H9 (cell line): ENCODE data around the gene SPIN1. TPM values are rescaled to one million over a fixed set of nuclear protein-coding genes. Genes with fewer than 3 reads are reported as not detected.

Experiments
- DNase-seq: peaks from one replicate; pipeline ENCODE4 v3.0.0-alpha.2; 2017
- H2AFZ ChIP-seq: one replicate; pipeline ENCODE4 v1.6.1; 2013; ENCODE audit warnings: mild to moderate bottlenecking, low read length, control low read depth, moderate library complexity
- H2AK5ac ChIP-seq: 2 replicates; pipeline ENCODE4 v1.6.1; 2013; ENCODE audit warnings: low read length, control low read depth, mixed read lengths; ENCODE audit not compliant: insufficient read length
- H2BK120ac ChIP-seq: one replicate; pipeline ENCODE4 v1.6.1; 2013; ENCODE audit warnings: low read depth, mild to moderate bottlenecking, low read length, control low read depth, inconsistent platforms; ENCODE audit not compliant: poor library complexity, severe bottlenecking
- H2BK12ac ChIP-seq: 2 replicates; pipeline ENCODE4 v1.6.1; 2013; ENCODE audit warnings: low read length, control low read depth, mixed read lengths, low read depth; ENCODE audit not compliant: insufficient read length
- H2BK15ac ChIP-seq: 2 replicates; pipeline ENCODE4 v1.6.1; 2013; ENCODE audit warnings: low read depth, low read length, control low read depth
- H2BK20ac ChIP-seq: one replicate; pipeline ENCODE4 v1.6.1; 2013; ENCODE audit warnings: low read depth, mild to moderate bottlenecking, low read length, control low read depth, inconsistent platforms; ENCODE audit not compliant: poor library complexity, severe bottlenecking
- H2BK5ac ChIP-seq: 2 replicates; pipeline ENCODE4 v1.6.1; 2013; ENCODE audit warnings: low read length, control low read depth, mixed read lengths; ENCODE audit not compliant: insufficient read length
- H3K14ac ChIP-seq: 2 replicates; pipeline ENCODE4 v1.6.1; 2013; ENCODE audit warnings: low read length, control low read depth; ENCODE audit not compliant: insufficient read depth
- H3K18ac ChIP-seq: 2 replicates; pipeline ENCODE4 v1.6.1; 2013; ENCODE audit warnings: low read depth, mild to moderate bottlenecking, mixed read lengths, low read length, control low read depth; ENCODE audit not compliant: insufficient read length
- H3K23ac ChIP-seq: 2 replicates; pipeline ENCODE4 v1.6.1; 2013; ENCODE audit warnings: low read length, control low read depth, mixed read lengths, low read depth; ENCODE audit not compliant: insufficient read length
- H3K23me2 ChIP-seq: 2 replicates; pipeline ENCODE4 v1.6.1; 2013; ENCODE audit warnings: low read depth, mild to moderate bottlenecking, mixed read lengths, low read length, control low read depth; ENCODE audit not compliant: insufficient read length, poor library complexity, severe bottlenecking
- H3K27ac ChIP-seq: 2 replicates; pipeline ENCODE4 v1.5.1; 2013; ENCODE audit warnings: low read length, control low read depth, mixed read lengths, low read depth; ENCODE audit not compliant: insufficient read length
- H3K27me3 ChIP-seq: 2 replicates; pipeline ENCODE4 v1.6.1; 2013; ENCODE audit warnings: low read length, control low read depth, inconsistent platforms; ENCODE audit not compliant: insufficient read depth
- H3K4ac ChIP-seq: 2 replicates; pipeline ENCODE4 v1.6.1; 2013; ENCODE audit warnings: low read depth, mild to moderate bottlenecking, control low read depth, inconsistent platforms, low read length, moderate library complexity
- H3K4me1 ChIP-seq: 2 replicates; pipeline ENCODE4 v1.6.1; 2013; ENCODE audit warnings: low read length, control low read depth, inconsistent platforms; ENCODE audit not compliant: insufficient read depth
- H3K4me2 ChIP-seq: 2 replicates; pipeline ENCODE4 v1.6.1; 2013; ENCODE audit warnings: low read length, control low read depth, mixed read lengths; ENCODE audit not compliant: insufficient read length, insufficient read depth
- H3K56ac ChIP-seq: 2 replicates; pipeline ENCODE4 v1.6.1; 2013; ENCODE audit warnings: low read depth, mild to moderate bottlenecking, mixed read lengths, low read length, control low read depth; ENCODE audit not compliant: insufficient read length
- H3K79me1 ChIP-seq: 2 replicates; pipeline ENCODE4 v1.6.1; 2013; ENCODE audit warnings: low read depth, mild to moderate bottlenecking, moderate library complexity, low read length, control low read depth, inconsistent platforms; ENCODE audit not compliant: insufficient read depth, poor library complexity, severe bottlenecking
- H3K79me2 ChIP-seq: 2 replicates; pipeline ENCODE4 v1.6.1; 2013; ENCODE audit warnings: low read length, control low read depth, inconsistent platforms; ENCODE audit not compliant: insufficient read depth
- H3K9ac ChIP-seq: 2 replicates; pipeline ENCODE4 v1.6.1; 2013; ENCODE audit warnings: low read length, control low read depth, mixed read lengths; ENCODE audit not compliant: insufficient read length; ENCODE audit errors: extremely low read depth
- H3K9me3 ChIP-seq: one replicate; pipeline ENCODE4 v1.6.1; 2013; ENCODE audit warnings: low read depth, low read length, inconsistent platforms; ENCODE audit not compliant: control insufficient read depth
- H3T11ph ChIP-seq: one replicate; pipeline ENCODE4 v1.6.1; 2013; ENCODE audit warnings: mild to moderate bottlenecking, low read length, control low read depth, inconsistent platforms
- H4K20me1 ChIP-seq: one replicate; pipeline ENCODE4 v1.6.1; 2013; ENCODE audit not compliant: control insufficient read depth, insufficient read length, insufficient read depth
- H4K5ac ChIP-seq: 2 replicates; pipeline ENCODE4 v1.6.1; 2013; ENCODE audit warnings: low read depth, mild to moderate bottlenecking, mixed read lengths, low read length, control low read depth; ENCODE audit not compliant: insufficient read length
- H4K8ac ChIP-seq: replicated peaks from 2 replicates; pipeline ENCODE4 v1.6.1; 2013; ENCODE audit warnings: low read length, control low read depth, mixed read lengths, low read depth; ENCODE audit not compliant: insufficient read length
- H4K91ac ChIP-seq: 2 replicates; pipeline ENCODE4 v1.6.1; 2013; ENCODE audit warnings: low read depth, mild to moderate bottlenecking, moderate library complexity, mixed read lengths, low read length, control low read depth; ENCODE audit not compliant: insufficient read length
- H3K27ac Mint-ChIP-seq, 3 experiments: 2 replicates in 2 of 3; 3 replicates in 1 of 3; pipeline ENCODE4 v1.8.0; 2020 to 2021; ENCODE audit warnings: mixed read lengths in 3 of 3, mild to moderate bottlenecking in 1 of 3, moderate library complexity in 1 of 3
- H3K27me3 Mint-ChIP-seq: 2 replicates; pipeline ENCODE4 v1.8.0; 2021; ENCODE audit warnings: low read depth, mild to moderate bottlenecking, moderate library complexity, mixed read lengths
- H3K36me3 Mint-ChIP-seq, 3 experiments: 2 replicates in 2 of 3; 3 replicates in 1 of 3; pipeline ENCODE4 v1.8.0; 2020 to 2021; ENCODE audit warnings: low read depth in 3 of 3, mixed read lengths in 3 of 3; ENCODE audit not compliant: insufficient read depth in 1 of 3
- H3K4me1 Mint-ChIP-seq, 2 experiments: 2 replicates each; pipeline ENCODE4 v1.8.0; 2020; ENCODE audit warnings: mixed read lengths in 2 of 2
- H3K4me3 Mint-ChIP-seq, 2 experiments: 2 replicates in 1 of 2; 3 replicates in 1 of 2; pipeline ENCODE4 v1.8.0; 2020 to 2021; ENCODE audit warnings: mild to moderate bottlenecking in 2 of 2, mixed read lengths in 2 of 2, moderate library complexity in 1 of 2
- H3K9me3 Mint-ChIP-seq, 2 experiments: 2 replicates in 1 of 2; 3 replicates in 1 of 2; pipeline ENCODE4 v1.8.0; 2020; ENCODE audit warnings: mild to moderate bottlenecking in 2 of 2, mixed read lengths in 2 of 2, moderate library complexity in 1 of 2
- CTCF ChIP-seq: fragments of 200-600 bp; sonication (generic); conservative IDR thresholded peaks from 3 replicates; pipeline ENCODE4 v1.8.0; 2021; ENCODE audit warnings: antibody characterized with exemption, mild to moderate bottlenecking
- WGBS: extraction: QIAGEN DNeasy Blood & Tissue Kit; methylation state at CpG from one replicate; pipeline ENCODE4 v1.1.7; 2013; ENCODE audit warnings: missing lambda C conversion rate, low lambda C conversion rate, mixed read lengths; ENCODE audit not compliant: insufficient read length; ENCODE audit errors: extremely low coverage; 5-methylcytosine and 5-hydroxymethylcytosine counted together
- total RNA-seq: library from RNA; stranded (reverse); gene quantifications from 2 replicates; pipeline ENCODE4 v1.2.1, GENCODE V29; 2021

The SPIN1 gene
- total RNA-seq, 1 experiment from 2014 or later = 136 TPM

- no peak overlapping the region for H3K27ac ChIP-seq
- H2BK12ac ChIP-seq = no peak overlapping the region
- H3K9me3 ChIP-seq = no peaks in the 10 kb centered on the region
- H3K4ac ChIP-seq = no peak overlapping the region
- no CpG with 5 or more reads among the region's 4 CpGs for WGBS
- no peak overlapping the region for H2AFZ ChIP-seq
- Mint-ChIP-seq H3K27me3 (no peaks in the 10 kb centered on the region), H3K27ac (no peak overlapping the region), H3K4me3 (no peak overlapping the region), H3K36me3 (no peaks in the 10 kb centered on the region; a peak in 1 of 7 replicates), H3K9me3 (peaks cover 0 to 2% of the 10 kb centered on the region in 2 experiments; a peak in 1 of 5 replicates), H3K4me1 (peaks cover 24 to 32% of the 10 kb centered on the region in 2 experiments)
- H3K23ac ChIP-seq = no peak overlapping the region
- H3K18ac ChIP-seq = no peak overlapping the region
- H2AK5ac ChIP-seq = no peak overlapping the region
- H3K27me3 ChIP-seq = no peaks in the 10 kb centered on the region
- H3K14ac ChIP-seq = peak overlapping the region; percentile 89; the same call in 1 of the 2 replicates
- H3T11ph ChIP-seq = no peak overlapping the region
- DNase-seq = no peak
- H2BK5ac ChIP-seq = no peak overlapping the region
- no peak overlapping the region for H2BK120ac ChIP-seq
- peaks cover 6% of the 10 kb centered on the region; the same call in 1 of the 2 replicates for H3K4me1 ChIP-seq
- H3K56ac ChIP-seq = no peak overlapping the region
- H4K8ac ChIP-seq = no peak overlapping the region
- no peaks in the 10 kb centered on the region for H3K79me1 ChIP-seq
- H4K20me1 ChIP-seq = no peaks in the 10 kb centered on the region
- no peaks in the 10 kb centered on the region for H3K79me2 ChIP-seq
- no peak overlapping the region for H2BK20ac ChIP-seq
- no peak overlapping the region for H4K91ac ChIP-seq
- no peaks in the 10 kb centered on the region for H3K23me2 ChIP-seq
- TF ChIP-seq CTCF = no peak
- H2BK15ac ChIP-seq = no peak overlapping the region
- H3K4me2 ChIP-seq = no peak overlapping the region
- no peak overlapping the region for H4K5ac ChIP-seq
- H3K9ac ChIP-seq = no peak overlapping the region
Observed at GRCh38 chr9:88522360-88522759, 134.1 kb downstream of the SPIN1 start.
